ENCODE data around the gene UBAC2.

- TF ChIP-seq POLR2A (IDR thresholded peaks at IDR 0.05; ENCODE audit: low read depth, low read length) (no peak), TAF1 (IDR thresholded peaks at IDR 0.05; ENCODE audit: low read depth, low read length) (no peak), POLR2AphosphoS5 (IDR thresholded peaks at IDR 0.05; ENCODE audit: low read depth, low read length) (no peak), SPI1 (IDR thresholded peaks at IDR 0.05; ENCODE audit: low read depth, low read length) (no peak), PAX5 (IDR thresholded peaks at IDR 0.05; ENCODE audit: insufficient read depth, low read length, severe bottlenecking) (no peak)
Measured at GRCh38 chr13:99220199-99220935, 19.7 kb downstream of the UBAC2 start.
